CD4-positive, alpha-beta T cell treated with Interleukin-17A for 4 hours (primary cell): Measurements from ENCODE around the gene B3GALT6.

Experiments
- DNase-seq: peaks from one replicate; pipeline ENCODE4 v3.0.0-alpha.2; 2020; ENCODE audit warnings: mixed read lengths

Gene B3GALT6

GRCh38 chr1:1267488-1268283 lies 35.6 kb downstream of the B3GALT6 start:
- DNase-seq, result no peak

DNA sequence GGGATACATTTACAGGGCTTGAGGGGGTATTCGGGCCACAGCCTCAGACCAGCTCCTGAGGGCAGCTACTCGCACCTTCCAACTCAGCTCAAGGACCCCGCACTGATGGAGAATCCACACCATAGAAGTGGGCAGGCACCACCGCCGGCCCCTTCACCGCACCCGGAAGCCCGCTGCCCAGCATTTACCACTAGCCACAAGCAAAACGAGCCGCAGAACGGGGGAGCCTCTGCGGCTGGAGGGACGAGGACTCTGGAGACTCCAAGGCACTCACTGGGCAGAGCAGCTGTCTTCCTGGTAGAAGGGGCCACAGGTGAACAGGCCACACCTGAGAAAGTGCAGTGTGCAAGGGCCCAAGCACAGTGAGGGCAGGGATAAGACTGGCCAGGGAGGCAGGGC lies 36.2 kb downstream of the B3GALT6 start:
- DNase-seq, result no peak

GRCh38 chr1:1270813-1271212 lies 38.8 kb downstream of the B3GALT6 start:
- no peak for DNase-seq

DNA sequence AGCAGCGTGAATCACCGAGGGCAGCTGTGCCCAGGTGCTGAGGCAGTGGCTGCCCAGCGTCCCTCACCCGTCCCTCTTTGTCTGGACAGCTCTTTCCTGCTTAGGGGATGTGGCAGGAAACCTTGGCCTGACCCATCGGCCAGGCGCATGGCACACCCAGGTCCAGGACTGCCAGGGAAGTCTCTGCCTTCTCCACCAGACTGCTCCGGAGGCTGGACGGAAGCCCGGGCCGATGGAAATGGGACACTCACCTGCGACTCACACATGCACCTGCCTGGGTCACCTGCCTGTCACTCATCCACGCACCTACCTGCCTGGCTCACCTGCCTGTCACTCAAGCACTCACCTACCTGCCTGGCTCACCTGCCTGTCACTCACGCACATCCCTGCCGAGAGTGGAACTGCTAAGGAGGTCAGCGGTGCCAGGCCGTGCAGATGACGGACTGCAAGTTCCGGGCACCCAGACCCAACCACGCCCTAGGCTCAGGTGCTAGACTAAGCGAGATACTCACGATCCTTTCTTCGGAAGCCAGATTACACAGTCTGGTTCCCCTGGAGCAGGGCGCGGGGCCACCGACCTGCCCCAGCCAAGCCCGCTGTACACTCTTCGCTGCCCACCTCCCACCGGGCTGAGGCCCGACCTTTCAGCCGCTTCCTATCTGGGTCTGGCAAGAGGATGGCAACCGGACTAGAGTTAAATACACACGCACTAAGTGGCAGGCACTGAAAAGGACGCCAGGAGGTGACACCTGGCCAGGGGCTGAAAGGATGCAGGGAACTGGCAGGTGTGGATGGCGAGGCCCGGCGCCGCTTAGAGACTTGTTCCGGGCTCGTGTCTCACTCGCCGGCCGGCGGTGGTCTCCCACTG lies 40.5 kb downstream of the B3GALT6 start:
- DNase-seq, result peak; percentile 13

DNA sequence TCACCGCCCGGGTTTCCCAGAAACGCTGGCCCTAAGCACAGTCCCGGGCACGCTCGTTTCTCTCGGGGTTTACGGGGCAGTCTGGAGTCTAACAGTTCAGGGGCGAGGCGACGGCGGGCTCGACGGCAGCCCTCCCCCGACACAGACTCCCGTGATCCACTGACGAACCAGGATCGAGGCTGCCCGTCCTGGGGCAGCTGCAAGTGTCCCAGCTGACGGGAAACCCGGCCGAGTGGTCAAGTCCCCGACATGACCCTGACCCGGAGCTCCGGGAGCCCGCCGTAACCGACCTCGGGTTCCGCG lies 41.1 kb downstream of the B3GALT6 start:
- no peak for DNase-seq

DNA sequence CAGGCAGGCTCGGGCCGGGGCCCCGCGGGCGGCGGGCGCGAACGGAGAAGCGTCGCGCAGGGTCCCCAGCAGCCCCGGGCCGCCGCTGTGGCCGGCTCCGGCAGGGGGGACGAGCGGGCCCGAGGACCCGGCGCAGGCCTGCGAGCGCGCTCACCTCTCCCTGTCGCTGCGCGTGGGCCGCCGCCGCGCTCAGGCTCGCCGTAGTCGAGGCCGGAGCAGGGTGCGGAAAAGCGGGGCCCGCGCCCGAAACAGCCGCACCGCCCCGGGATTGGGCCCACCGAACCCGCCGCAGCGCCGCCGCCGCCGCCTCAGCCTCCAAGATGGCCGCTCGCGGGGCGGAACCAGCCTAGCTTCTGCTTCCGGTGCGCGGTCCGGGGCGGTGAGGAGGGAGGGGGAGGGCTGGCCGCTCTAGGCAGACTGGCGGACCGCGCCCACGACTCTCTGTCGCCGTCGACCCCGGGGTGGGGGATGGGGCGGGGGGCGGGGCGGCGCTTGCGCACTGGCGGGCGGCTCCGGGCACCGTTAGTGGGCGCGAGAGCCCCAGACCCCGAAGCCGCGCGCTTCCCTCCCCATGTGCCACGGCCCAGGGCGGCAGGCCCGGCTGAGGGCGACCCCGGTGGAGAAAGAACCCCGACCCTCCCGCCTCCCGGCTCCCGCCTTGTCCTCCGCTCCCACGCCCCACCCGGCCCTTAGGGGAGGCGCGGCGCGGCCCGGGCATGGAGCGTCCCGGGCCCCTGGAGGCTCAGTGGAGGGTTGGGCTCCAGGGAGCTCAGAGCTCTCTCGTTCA lies 41.7 kb downstream of the B3GALT6 start, which contains the start of gene UBE2J2:
Gene UBE2J2 (minus strand): TSS at position 343 of the 787 bp plus-strand sequence. CDS start 5,862 bp downstream, outside the sequence.
- peak; percentile 95 for DNase-seq

DNA sequence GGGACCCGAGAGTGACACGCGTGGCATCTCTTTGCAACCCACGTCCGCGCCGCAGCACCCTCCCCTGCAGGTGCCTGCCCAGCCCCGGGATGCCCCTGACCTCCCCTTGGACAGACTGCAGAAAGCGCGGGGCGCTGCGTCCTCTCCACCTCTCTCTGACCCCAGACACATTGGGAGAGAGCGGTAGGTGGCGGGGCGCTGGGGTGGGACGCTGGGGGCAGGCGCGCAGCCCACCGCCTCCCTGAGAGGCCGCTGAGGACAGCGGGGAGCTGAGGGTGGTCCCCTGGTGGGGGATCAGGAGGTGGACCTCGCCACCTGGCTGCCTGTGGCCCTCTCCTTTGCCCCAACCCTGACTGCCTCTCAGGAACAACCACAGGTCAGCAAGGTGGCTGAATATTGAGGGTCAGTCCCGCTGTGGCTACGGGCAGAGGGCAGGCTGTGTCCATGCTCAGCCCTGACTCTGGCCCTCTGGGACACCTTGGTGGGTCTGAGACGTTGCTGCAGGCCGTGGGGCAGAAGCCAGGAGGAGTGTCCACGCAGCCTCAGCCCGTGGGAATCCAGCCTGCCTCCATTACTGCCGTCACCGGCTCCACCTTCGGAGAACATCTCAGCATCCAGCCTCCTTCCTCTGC lies 42.4 kb downstream of the B3GALT6 start:
- no peak for DNase-seq

DNA sequence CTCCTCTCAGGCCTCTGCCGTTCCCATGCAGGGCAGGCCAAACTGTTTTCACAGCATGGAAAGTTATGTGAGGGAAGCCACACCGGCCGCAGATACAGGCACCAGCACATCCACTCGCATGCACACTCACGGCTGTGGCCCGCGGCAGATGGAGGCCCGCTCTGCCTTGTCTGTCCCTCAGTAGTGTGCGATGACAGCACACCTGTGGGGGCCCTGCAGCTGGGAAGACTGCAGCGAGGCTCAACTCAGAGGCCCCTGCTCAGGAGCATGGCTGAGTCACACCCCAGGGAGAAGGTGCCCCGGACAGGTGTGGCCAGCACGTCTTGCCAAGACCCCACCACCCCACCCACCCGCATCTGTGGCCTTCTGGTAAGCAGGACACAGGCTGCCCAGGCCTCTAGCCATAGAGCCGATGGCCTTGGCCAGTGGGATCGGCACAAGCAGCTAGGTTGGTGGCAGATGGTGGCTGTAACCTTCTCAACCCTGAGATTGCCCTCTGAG lies 42.9 kb downstream of the B3GALT6 start:
- no peak for DNase-seq

DNA sequence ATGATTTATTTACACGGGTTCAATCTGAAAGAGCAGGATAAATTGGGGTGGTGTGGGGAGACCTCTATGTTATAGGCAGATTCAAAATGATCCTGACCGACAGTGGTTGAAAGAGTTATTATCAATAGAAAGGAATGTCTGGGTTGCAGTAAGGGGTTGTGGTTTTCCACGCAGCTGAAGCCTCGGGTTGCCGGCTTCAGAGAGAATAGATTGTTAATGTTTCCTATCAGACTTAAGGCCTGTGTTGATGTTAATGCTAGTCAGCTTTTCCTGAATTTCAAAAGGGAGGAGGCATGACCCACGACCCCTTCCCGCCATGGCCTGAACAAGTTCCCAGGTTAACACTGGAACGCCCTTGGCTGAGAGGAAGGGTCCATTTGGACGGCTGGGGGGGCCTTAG lies 43.8 kb downstream of the B3GALT6 start:
- DNase-seq, result no peak

DNA sequence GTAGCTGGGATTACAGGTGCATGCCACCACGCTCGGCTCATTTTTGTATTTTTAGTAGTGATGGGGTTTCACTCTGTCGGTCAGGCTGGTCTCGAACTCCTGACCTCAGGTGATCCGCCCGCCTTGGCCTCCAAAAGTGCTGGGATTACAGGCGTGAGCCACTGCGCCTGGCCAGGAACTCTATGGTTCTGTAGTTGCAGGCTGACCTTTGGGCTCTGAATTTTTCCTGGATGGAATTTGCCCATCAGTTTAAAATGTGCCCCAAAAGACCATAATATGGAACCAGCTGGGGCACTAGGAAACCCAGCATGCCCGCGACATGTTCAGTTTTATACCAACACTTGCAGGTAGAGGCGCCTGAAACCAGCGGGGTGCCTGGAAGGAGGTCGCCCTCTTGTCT lies 46.6 kb downstream of the B3GALT6 start:
- DNase-seq, result no peak

DNA sequence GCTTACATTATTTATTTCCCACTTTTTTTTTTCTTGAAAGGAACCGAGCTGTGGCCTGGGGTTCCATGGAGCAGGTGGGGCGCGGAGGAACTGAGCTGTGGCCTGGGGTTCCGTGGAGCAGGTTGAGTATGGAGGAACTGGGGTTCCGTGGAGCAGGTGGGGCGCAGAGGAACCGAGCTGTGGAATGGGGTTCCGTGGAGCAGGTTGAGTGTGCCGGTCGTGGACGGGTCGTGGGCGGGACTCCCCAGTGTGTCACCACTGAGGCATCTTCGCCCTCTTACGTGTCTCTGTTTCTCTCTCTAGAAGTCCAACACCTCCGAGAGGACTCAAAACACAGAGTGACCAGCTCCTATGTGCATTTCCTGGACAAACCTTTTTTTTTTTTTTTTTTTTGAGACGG lies 47.0 kb downstream of the B3GALT6 start:
- no peak for DNase-seq

DNA sequence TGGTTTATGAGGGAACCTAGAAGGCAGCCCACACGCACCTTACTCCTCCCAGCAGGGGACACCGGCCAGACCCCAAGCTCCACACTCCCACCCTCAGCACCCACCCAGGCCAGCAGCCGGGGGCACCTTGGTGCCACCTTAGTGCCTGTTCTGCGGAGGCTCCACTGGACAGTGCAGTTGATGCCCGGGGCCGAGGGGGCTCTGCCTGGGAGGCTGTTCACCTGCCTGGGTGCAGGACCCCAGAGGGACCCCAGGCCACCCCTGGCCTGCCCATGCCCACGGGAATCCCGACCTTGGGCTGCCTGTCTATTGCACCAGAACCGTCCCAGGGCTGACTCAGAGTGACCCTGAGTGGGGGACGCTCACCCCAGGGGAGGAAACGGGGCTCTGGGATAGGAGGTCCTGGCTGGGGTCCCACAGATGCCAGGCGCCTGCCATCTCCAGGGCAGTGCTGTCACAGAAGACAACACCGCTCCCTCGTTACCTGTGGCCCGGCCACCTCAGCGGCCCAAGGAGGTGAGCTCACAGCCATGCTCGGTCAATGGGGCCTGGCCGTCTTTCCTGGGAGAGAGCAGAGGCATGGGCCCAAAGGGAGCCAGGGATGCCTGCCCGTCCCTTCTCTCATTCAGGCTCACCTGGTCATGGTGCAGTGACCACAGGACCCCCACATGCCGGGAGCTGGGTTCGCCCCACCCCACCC lies 48.9 kb downstream of the B3GALT6 start:
- DNase-seq, result no peak

GRCh38 chr1:1281533-1282321 lies 49.7 kb downstream of the B3GALT6 start:
- no peak for DNase-seq

- no peak for DNase-seq
Observed at GRCh38 chr1:1282998-1283397, 51.0 kb downstream of the B3GALT6 start.

GRCh38 chr1:1283821-1284220 lies 51.8 kb downstream of the B3GALT6 start:
- DNase-seq, result no peak
